Measurements from ENCODE around the gene MAPK1.
"Not testable (repeated sequence)": the region's sequence is repeated elsewhere in the genome, so short reads cannot be mapped to it uniquely, and the experiment has no call there.

Gene MAPK1

GRCh38 chr22:21796231-21796630 lies 71.2 kb downstream of the MAPK1 start:
- peaks cover 44% of the 10 kb centered on the region for H3K36me3 ChIP-seq (ENCODE audit: control insufficient read depth, low read length)
- H3F3A ChIP-seq (ENCODE audit: control insufficient read depth, insufficient read depth): no peaks in the 10 kb centered on the region
- H3K79me2 ChIP-seq (ENCODE audit: control insufficient read depth, low read length): no peaks in the 10 kb centered on the region
- no peak overlapping the region for H3K4me2 ChIP-seq (ENCODE audit: low read length)
- no peaks in the 10 kb centered on the region for H3K4me1 ChIP-seq (ENCODE audit: control insufficient read depth, low read length)
- H3K27me3 ChIP-seq (ENCODE audit: control insufficient read depth, low read length): no peaks in the 10 kb centered on the region
- no peaks in the 10 kb centered on the region for H4K20me1 ChIP-seq (ENCODE audit: control insufficient read depth, insufficient read depth, low read depth, low read length)
- no peak for TF ChIP-seq CTCF (IDR thresholded peaks at IDR 0.05; ENCODE audit: low read depth, low read length, poor library complexity, severe bottlenecking)
- TF ChIP-seq EZH2phosphoT487 (IDR thresholded peaks at IDR 0.05; ENCODE audit: borderline replicate concordance, low read length): no peak
- no peak overlapping the region for H3K27ac ChIP-seq (ENCODE audit: low read depth, low read length)
- no peak overlapping the region for H3K4me3 ChIP-seq (ENCODE audit: low read length)
- H3K9me3 ChIP-seq (ENCODE audit: control insufficient read depth, insufficient read depth, low read length): no peaks in the 10 kb centered on the region
- H3K9me2 ChIP-seq (replicated peaks; ENCODE audit: control insufficient read depth, low read length): no peaks in the 10 kb centered on the region

DNA sequence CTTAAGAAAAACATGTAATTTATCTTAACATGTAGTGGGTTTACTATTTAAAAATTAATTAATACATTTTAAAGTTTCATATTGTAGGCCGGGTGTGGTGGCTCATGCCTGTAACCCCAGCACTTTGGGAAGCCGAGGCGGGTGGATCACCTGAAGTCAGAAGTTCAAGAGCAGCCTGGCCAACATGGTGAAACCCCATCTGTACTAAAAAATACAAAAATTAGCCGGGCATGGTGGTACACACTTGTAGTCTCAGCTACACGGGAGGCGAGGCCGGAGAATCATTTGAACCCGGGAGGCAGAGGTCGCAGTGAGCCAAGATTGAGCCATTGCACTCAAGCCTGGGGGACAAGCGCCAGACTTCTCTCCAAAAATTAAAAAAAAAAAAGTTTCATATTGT lies 73.7 kb downstream of the MAPK1 start:
- not testable (repeated sequence) for H3K4me1 ChIP-seq (ENCODE audit: control insufficient read depth, low read length); H3K27me3 ChIP-seq (ENCODE audit: control insufficient read depth, low read length); H3K27ac ChIP-seq (ENCODE audit: low read depth, low read length); H3K9me3 ChIP-seq (ENCODE audit: control insufficient read depth, insufficient read depth, low read length); H4K20me1 ChIP-seq (ENCODE audit: control insufficient read depth, insufficient read depth, low read depth, low read length); H3F3A ChIP-seq (ENCODE audit: control insufficient read depth, insufficient read depth); H3K4me2 ChIP-seq (ENCODE audit: low read length); H3K79me2 ChIP-seq (ENCODE audit: control insufficient read depth, low read length); H3K4me3 ChIP-seq (ENCODE audit: low read length); H3K9me2 ChIP-seq (replicated peaks; ENCODE audit: control insufficient read depth, low read length)
- peaks cover 40% of the 10 kb centered on the region for H3K36me3 ChIP-seq (ENCODE audit: control insufficient read depth, low read length)

DNA sequence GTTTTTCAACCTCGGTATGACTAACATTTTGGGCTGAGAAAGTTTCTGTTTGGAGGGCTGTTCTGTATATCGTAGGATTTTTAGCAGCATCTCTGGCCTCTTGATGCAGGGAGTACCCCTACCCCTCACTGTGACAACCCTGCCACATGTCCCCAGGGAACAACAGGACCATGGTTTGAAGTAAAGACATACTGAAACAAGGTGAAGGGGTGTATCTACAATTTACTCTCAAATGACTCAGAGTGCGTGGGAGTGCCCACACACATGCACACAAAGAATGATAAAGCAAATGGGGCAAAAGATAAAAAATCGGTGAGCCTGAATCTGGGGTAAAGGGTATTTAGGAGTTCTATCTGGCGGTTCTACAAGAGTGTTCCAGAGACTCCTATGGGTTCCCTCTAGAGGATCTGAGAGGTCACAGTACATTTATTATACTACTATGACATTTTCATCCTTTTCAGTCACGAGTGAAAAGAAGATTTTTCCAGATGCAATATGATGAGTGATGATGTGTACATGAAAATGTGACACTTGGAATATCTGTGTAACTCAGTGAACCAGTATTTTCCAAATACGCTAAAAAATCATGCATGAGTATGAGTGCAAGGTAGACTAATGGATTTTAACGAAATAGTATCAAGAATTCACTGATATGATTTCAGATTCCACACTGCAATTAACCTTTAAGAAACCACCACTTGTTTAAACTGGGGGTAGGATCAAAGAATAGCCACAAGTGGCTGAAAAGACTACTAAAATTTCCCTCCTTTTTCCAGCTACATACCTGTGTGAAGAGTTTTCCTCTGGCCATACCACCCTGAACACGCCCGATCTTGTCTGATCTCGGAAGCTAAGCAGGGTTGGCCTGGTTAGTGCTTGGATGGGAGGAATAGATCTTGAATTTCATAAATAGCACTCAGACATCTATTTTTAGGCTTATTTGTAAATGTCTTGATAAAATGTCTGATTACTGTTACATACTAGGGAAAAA lies 75.5 kb downstream of the MAPK1 start:
- no peak for TF ChIP-seq EZH2phosphoT487 (IDR thresholded peaks at IDR 0.05; ENCODE audit: borderline replicate concordance, low read length)
- TF ChIP-seq CTCF (IDR thresholded peaks at IDR 0.05; ENCODE audit: low read depth, low read length, poor library complexity, severe bottlenecking): no peak
- H3K9me2 ChIP-seq (replicated peaks; ENCODE audit: control insufficient read depth, low read length): no peaks in the 10 kb centered on the region
- H3K27ac ChIP-seq (ENCODE audit: low read depth, low read length): no peak overlapping the region
- 0 out of 2 replicates have a peak, but pooled peaks cover 3% of the 10 kb centered on the region for H3F3A ChIP-seq (ENCODE audit: control insufficient read depth, insufficient read depth)
- no peak overlapping the region for H3K4me3 ChIP-seq (ENCODE audit: low read length)
- peaks cover 4% of the 10 kb centered on the region for H3K4me1 ChIP-seq (ENCODE audit: control insufficient read depth, low read length)
- no peaks in the 10 kb centered on the region for H3K79me2 ChIP-seq (ENCODE audit: control insufficient read depth, low read length)
- no peaks in the 10 kb centered on the region for H3K9me3 ChIP-seq (ENCODE audit: control insufficient read depth, insufficient read depth, low read length)
- H3K36me3 ChIP-seq (ENCODE audit: control insufficient read depth, low read length): peaks cover 44% of the 10 kb centered on the region
- no peak overlapping the region for H3K4me2 ChIP-seq (ENCODE audit: low read length)
- H3K27me3 ChIP-seq (ENCODE audit: control insufficient read depth, low read length): no peaks in the 10 kb centered on the region
- no peaks in the 10 kb centered on the region for H4K20me1 ChIP-seq (ENCODE audit: control insufficient read depth, insufficient read depth, low read depth, low read length)

DNA sequence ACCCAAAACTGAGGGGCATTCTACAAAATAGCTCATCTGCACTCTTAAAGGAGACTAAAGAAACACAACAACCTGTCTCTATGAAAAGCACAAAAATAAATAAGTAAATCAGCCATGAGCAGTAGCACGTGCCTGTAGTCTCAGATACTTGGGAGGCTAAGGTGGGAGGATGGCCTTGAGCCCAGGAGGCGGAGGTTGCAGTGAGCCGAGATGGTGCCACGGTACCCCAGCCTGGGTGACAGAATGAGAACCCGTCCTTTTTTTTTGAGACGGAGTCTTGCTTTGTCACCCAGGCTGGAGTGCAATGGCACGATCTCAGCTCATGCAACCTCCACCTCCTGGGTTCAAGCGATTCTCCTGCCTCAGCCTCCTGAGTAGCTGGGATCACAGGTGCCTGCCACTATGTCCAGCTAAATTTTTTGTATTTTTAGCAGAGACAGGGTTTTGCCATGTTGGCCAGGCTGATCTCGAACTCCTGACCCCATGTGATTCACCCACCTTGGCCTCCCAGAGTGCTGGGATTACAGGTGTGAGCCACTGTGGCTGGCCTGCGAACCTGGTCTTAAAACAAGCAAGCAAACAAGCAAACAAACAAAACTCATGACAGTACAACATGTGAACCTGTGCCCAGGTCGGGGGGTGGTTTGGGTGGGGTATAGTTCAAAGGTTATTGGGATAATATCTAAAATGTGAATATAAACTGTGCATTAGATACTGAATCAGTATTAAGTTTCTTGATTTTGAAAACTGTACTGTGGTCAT lies 76.4 kb downstream of the MAPK1 start:
- not testable (repeated sequence) for H4K20me1 ChIP-seq (ENCODE audit: control insufficient read depth, insufficient read depth, low read depth, low read length); H3K4me2 ChIP-seq (ENCODE audit: low read length); H3K79me2 ChIP-seq (ENCODE audit: control insufficient read depth, low read length); H3K4me1 ChIP-seq (ENCODE audit: control insufficient read depth, low read length); H3K27ac ChIP-seq (ENCODE audit: low read depth, low read length); H3K4me3 ChIP-seq (ENCODE audit: low read length); H3F3A ChIP-seq (ENCODE audit: control insufficient read depth, insufficient read depth); H3K9me2 ChIP-seq (replicated peaks; ENCODE audit: control insufficient read depth, low read length); H3K27me3 ChIP-seq (ENCODE audit: control insufficient read depth, low read length); H3K9me3 ChIP-seq (ENCODE audit: control insufficient read depth, insufficient read depth, low read length)
- H3K36me3 ChIP-seq (ENCODE audit: control insufficient read depth, low read length): peaks cover 47% of the 10 kb centered on the region

All from DOHH2 (cell line).